Neural cell (in vitro differentiated cells): ENCODE data around the gene MCMBP.

Source experiments
- EP300 ChIP-seq: fragments of 450-650 bp; conservative IDR thresholded peaks from 2 replicates; pipeline ENCODE4 v1.6.1; 2014; ENCODE audit warnings: antibody characterized with exemption, mild to moderate bottlenecking, moderate library complexity; ENCODE audit not compliant: poor library complexity, severe bottlenecking
- POLR2AphosphoS5 ChIP-seq: IDR thresholded peaks from 2 replicates; pipeline ENCODE4 v1.6.1; 2012
- TF ChIP-seq, protein P1 (sequence below): fragments of 450-650 bp; IDR thresholded peaks from 2 replicates; pipeline ENCODE4 v1.5.1; 2014; ENCODE audit warnings: antibody characterized with exemption, mild to moderate bottlenecking, moderate library complexity; ENCODE audit not compliant: poor library complexity, severe bottlenecking

DNA sequence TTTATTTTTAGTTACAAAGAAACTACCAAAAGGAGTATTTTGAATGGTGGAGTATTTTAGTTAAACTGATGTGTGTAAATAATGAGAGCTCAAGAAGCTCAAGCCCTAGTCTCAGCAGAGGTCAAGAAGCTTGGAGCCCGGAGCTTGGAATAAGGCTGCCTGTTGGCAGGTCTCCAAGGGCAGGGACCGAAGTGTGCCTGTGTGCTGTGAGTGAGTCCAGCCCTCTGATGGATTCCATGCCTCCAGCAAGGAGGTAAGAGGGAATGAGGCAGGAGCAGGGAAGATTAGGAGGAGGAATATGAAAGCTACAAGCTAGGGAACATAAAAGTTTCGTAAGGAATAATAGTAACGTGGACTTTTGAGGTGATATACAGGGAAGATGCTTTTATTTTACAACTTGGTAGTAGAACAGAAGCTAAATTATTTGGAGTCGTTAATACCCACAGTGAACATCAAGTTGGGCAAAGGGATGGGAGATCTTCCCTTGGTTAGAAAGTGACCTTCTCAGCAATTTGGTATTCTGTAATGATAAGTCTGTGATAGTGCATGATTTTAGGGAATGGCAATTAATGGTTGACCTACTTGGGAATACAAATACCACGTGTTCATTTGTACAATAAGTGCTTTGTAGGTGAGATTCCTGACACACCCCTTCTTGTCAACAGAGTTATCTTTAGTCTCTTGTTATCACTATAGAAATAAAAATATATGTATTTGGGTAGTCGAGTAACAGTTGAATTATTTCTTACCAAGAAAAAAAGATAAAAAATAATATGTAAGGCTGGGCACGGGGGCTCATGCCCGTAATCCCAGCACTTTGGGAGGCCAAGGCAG, 24.5 kb upstream of the MCMBP start:
- TF ChIP-seq, protein P1, sequence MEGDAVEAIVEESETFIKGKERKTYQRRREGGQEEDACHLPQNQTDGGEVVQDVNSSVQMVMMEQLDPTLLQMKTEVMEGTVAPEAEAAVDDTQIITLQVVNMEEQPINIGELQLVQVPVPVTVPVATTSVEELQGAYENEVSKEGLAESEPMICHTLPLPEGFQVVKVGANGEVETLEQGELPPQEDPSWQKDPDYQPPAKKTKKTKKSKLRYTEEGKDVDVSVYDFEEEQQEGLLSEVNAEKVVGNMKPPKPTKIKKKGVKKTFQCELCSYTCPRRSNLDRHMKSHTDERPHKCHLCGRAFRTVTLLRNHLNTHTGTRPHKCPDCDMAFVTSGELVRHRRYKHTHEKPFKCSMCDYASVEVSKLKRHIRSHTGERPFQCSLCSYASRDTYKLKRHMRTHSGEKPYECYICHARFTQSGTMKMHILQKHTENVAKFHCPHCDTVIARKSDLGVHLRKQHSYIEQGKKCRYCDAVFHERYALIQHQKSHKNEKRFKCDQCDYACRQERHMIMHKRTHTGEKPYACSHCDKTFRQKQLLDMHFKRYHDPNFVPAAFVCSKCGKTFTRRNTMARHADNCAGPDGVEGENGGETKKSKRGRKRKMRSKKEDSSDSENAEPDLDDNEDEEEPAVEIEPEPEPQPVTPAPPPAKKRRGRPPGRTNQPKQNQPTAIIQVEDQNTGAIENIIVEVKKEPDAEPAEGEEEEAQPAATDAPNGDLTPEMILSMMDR: no peak
- TF ChIP-seq EP300: no peak
- no peak for TF ChIP-seq POLR2AphosphoS5
